Mammary epithelial cell (primary cell): ENCODE results near the gene LYVE1.

ENCODE experiments used
- EZH2 ChIP-seq: IDR thresholded peaks from 2 replicates; pipeline ENCODE4 v1.6.1; 2012; ENCODE audit warnings: low read length, inconsistent platforms, borderline replicate concordance
- TF ChIP-seq, protein P1 (sequence below), 2 donors: IDR thresholded peaks in 1 of 2; conservative IDR thresholded peaks in 1 of 2; 2 replicates each; pipeline ENCODE4 v1.5.1; 2011 to 2012; ENCODE audit warnings: inconsistent platforms in 2 of 2, low read length in 2 of 2, mild to moderate bottlenecking in 2 of 2, control low read depth in 1 of 2, low read depth in 1 of 2; ENCODE audit not compliant: insufficient read depth in 1 of 2; ENCODE audit errors: extremely low read depth in 1 of 2

DNA sequence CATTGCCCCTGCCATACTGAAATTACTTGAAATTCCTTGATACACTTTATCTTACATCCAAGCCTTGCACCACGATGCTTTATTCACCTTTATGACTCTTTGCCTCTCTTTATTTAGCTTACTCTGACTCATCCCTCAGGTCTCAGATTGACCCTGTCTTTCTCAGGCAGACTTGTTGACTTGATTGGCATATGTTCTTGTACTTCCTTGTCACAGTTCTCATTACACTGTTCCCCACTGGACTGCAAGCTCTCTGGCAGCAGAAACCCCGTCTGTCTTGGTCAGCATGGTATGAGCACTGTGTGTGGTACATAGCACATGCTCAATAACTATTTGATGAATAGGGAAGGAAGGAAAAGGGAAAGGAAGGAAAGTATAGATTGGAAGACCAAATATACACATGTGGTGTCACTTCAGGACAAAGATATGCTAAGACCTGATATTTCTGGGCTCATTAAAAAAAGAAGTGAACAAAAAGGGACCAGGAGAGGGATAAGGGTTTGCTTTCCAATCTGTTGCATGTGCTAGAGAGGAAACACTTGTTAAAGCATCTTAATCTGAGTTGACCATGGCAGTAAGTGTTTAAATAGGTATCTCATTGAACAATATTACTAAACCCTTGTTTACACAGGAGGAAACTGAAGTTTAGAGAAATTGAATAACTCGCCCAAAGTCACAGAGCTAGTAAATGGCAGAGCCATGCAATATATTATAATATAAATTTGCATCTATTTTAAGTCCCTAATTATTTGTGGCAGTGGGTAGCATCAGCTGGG, 7.2 kb downstream of the LYVE1 start:
- TF ChIP-seq, protein P1, sequence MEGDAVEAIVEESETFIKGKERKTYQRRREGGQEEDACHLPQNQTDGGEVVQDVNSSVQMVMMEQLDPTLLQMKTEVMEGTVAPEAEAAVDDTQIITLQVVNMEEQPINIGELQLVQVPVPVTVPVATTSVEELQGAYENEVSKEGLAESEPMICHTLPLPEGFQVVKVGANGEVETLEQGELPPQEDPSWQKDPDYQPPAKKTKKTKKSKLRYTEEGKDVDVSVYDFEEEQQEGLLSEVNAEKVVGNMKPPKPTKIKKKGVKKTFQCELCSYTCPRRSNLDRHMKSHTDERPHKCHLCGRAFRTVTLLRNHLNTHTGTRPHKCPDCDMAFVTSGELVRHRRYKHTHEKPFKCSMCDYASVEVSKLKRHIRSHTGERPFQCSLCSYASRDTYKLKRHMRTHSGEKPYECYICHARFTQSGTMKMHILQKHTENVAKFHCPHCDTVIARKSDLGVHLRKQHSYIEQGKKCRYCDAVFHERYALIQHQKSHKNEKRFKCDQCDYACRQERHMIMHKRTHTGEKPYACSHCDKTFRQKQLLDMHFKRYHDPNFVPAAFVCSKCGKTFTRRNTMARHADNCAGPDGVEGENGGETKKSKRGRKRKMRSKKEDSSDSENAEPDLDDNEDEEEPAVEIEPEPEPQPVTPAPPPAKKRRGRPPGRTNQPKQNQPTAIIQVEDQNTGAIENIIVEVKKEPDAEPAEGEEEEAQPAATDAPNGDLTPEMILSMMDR (conservative IDR thresholded peaks at IDR 0.05 in 1 of 2, IDR thresholded peaks at IDR 0.05 in 1 of 2; ENCODE audit: extremely low read depth in 1 of 2, insufficient read depth in 1 of 2, low read depth in 1 of 2, low read length in 2 of 2): no peak
- TF ChIP-seq EZH2: no peak
